HCEC 1CT (cell line): ENCODE results near the gene G3BP1.
"Not testable (repeated sequence)": the region's sequence is repeated elsewhere in the genome, so short reads cannot be mapped to it uniquely, and the experiment has no call there.

Experiments used
- DNase-seq: peaks from one replicate; pipeline ENCODE4 v3.0.0-alpha.2; 2017

Gene G3BP1

DNA sequence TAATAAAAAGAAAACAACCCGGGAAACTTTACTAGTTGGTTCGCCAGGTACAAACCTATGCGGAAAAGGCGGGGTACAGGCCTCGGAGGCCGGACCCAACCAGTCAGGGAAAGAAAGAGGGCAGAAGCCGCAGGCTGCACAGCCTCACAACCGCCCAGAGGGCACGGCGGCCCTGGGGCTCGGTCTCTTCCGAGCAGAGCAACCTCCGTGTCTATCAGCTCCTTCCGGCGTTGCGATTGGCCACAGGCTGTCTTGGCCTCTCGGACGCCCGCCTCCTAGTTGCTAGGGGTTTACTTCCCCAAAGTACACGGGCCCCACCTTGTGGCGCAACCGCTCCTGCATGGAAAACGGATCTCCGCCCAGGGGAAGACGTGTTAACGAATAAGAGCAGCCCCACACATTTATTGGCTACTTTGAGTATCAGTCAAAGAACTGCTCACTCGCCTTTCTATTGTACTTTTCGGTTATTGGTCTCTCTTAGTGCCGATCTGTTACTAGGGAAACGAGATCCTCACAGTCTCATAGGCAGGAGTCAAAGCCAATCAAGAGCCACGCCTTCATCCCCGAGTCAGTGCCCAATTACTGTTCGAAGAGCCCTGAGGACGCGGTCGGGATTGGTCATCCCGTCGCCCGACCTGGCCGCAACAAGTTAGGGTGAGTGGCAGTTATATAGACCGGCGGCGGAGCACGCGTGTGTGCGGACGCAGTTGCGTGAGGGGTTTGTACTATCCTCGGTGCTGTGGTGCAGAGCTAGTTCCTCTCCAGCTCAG is at the start of gene G3BP1:
G3BP1 (plus strand) TSS at position 696 of the 770 bp plus-strand sequence. CDS start 14,667 bp downstream, outside the sequence.
- peak; percentile 100 for DNase-seq

DNA sequence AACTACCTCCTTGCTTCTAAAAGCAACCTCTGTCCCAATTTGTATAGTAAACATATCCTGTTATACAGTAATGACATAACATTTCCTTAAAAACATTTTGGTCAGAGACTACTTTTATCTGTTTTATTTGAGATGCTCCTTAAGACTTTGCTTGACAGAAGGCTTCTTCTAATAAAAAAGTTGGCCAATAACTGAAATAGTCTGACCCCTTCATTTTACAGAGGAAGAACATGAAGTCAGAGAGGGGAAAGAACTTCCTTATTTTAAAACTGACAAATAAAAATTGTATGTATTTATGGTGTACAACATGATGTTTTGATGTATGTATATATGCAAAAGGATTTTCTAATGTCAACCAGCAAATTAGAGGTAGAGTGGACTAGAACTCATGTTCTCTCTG is 49.2 kb upstream of the G3BP1 start:
- DNase-seq, result no peak

DNA sequence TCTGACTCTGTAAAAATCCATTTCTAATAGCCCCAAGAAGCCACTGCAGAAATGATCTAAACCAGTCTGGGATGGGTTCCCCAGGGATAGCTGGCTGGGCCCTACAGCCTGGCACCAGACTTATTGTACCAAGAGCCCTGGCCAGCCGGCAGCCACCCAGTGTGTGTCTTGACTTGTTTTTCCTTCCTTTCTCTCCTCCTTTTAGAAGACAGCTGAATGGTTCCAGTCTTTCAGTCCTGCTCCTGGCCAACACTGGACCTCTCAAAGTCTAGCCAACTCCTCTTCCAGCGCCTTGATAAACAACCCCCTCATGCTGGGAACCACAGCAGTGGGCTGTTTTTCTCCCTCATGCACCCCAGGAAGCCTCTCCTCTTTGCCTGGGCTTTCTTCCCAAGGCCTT is 47.4 kb upstream of the G3BP1 start:
- no peak for DNase-seq

DNA sequence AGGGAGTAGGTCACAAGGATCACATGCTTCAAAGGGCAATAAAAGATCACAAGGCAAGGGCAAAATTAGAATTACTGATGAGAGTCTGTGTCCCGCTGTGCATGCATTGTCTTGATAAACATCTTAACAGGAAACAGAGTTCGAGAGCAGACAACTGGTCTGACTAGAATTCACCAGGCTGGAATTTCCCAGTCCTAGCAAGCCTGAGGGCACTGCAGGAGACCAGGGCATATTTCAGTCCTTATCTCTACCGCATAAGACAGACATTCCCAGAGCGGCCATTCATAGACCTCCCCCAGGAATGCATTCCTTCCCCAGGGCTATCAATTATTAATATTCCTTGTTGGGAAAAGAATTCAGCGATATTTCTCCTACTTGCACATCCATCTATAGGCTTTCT is 42.2 kb upstream of the G3BP1 start:
- DNase-seq, result not testable (repeated sequence)

DNA sequence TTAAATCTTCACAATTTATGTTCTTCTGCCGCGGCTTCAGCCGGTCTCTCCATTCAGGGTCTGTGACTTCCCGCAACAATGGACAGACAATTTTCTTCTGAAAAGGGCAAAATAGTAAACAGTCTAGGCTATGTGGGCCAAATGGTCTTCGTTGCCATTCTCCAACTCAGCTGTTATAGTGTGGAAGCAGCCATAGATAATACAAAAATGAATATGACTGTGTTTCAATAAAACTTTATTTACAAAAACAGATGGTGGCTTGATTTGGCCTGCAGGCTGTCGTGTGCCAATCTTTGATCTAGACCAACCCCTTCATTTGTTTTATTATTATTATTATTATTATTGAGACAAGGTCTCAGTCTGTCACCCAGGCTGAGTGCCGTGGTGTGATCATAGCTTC is 41.4 kb upstream of the G3BP1 start:
- DNase-seq, result no peak

DNA sequence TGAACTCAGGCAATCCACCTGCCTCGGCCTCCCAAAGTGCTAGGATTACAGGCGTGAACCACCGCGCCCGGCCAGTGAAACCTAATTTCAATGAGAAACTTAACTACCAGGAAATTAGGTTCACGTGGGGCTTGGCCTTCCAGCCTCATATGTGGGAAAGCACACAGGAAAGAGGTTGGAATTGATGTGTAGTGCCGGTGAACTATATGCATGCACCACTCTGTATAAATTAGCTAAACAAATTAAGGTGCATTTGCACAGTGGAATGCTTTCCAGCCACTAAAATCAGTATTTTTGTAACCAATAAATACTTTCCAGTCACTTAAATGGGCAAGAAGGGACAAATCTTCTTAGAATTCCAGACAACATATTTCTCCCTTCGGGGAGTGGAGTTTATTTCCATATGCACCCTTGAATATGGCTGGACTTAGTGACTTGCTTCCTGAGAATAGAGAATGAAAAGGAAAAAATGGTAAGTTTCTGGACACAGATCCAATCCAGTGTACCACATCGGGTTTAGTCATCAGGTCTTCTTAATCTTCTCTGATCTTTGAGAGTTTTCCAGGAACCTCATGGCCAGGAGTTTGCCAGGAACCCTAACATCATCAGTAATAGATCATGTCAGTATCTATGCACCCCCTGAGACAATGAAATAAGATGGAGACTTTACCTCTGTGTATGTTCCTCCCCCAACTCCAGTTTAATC is 38.2 kb upstream of the G3BP1 start:
- DNase-seq, result peak; percentile 52

DNA sequence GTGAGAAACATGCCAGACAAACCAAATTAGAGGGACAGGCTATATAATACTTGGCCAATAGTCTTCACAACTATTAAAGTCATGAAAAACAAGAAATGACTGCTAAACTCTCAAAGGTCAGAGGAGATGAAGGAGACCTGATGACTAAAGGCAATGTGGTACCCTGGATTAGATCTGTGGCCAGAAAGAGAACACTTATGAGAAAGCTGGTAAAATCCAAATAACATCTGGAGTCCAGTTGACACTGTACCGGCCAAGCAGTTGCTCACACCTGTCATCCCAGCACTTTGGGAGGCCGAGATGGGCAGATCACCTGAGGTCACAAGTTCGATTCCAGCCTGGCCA is 37.7 kb upstream of the G3BP1 start:
- DNase-seq, result no peak

DNA sequence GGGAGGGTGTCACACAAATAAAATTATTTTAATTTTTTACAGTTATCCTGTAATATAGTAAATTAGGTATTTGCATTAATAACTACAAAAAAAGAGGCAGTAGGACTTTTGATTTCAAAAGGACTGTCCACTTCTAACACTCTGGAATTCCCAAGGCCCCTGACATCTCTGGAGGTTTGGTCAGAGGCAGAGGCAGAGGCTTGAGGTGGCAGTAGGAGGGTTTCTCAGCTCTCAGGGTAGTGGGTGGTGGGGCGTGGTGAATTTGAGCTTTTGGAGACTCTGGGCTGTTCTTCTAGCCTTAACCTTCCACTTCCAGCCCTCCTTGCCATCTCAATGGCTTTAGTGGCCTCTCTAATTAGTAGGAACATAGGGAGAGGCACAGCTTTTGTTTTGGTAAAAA is 36.1 kb upstream of the G3BP1 start:
- no peak for DNase-seq

DNA sequence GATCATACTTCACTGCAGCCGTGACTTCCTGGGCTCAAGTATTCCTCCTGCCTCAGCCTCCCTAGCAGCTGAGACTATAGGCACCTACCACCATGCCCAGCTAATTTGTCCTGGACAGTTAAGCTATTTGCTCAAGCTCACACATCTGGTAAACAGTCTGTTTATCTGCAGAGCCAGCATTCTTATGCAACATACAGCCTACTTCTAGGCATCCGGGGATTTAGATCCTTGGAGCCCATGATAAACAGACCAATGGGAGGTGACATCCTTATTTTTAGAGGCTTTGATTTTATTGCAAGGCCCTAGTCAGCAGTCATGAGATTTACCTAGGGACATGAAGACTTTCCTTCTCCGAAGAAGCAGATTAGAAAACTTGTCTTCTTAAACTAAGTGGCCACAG is 34.3 kb upstream of the G3BP1 start:
- no peak for DNase-seq

DNA sequence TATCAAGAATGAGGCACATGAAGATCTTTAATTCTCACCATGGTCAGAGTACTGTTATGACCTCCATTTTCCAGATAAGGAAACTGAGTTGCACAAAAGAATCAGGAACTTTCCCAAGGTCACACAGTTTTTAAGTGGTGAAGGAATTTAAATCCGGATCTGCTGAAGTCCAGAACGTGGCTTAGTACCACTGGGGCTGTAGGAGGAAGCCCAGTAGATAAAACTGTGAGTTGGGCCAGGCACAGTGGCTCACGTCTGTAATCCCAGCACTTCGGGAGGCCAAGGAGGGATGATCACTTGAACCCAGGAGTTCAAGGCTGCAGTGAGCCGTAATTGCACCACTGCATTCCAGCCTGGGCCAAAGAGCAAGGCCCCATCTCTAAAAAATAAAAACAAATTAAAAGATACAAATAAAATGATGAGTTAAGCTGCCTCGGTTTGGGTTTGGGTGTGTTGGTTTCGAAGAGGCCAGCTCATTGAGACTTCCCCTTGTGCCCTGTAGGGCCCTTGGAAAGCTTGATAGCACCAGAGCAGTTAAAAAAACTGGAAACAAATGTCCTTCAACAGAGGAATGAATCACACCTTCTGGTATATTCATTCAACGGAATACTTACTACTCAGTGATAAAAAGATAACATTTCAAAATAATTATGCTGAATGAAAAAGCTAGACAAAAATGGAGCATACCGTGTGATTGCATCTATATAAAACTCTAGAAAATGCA is 33.5 kb upstream of the G3BP1 start:
- peak; percentile 41 for DNase-seq

DNA sequence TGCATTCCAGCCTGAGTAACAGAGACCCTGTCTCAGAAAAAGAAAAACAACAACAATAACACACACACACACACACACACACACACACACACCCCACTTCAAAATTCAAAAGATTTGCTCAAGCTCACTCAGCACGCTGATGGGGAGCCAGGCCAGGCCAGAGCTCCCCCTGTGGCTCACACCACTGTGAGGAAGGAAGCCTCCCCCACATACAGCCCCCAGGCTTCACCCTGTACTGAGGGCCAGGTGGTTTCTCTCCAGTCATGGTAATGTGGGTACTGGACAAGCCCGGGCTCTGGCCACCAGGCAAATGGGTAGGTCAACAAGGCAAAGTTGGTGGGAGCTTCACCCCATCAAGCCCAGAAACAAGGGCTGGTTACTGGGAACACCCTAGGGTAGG is 32.4 kb upstream of the G3BP1 start:
- no peak for DNase-seq

DNA sequence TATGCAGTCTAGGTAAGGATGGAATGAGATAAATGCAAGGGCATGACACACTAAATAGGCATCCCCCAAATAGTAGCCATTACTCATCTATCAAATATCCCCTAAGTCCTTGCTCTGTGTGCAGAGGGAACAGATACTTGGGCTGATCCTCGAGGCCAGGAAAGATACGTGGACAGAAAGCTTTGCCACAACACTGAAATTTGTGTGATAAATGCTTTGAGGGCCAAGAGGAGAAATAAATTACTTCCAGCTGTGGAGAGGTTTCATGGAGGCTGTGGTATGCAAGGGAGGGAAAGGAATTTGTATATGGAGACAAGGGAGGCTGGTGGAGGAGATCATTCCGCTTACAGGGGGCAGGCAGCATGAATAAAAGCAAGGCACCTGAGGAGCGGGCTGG is 31.8 kb upstream of the G3BP1 start:
- peak; percentile 92 for DNase-seq

DNA sequence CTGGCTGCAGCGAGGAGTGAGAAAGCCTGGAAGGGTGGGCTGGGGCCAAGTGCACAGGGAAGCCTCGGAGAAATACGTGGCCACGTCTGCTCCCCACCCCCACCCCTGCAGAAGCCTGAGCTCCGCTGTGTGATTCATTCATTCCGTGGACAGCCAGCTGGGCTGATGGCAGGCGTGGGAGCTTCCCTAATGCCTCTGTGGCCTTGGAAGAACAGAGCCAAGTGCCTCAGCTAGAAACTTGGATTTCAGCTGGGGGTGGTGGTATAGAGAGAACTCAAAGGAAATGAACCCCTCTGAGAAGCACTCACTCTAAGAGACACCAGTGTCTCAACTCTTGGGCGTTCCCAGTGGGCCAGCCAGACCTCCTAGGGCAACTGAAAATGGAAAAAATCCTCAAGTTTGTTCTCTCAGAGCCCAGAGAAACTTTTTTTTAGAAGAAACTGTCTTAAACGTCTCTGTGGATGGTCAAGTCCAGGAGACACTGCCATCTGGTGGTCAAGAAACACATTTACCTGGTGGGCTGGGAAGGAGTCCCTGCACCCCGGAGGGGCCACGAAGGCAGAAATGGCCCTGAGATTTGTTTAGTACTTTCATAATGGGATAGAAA is 31.3 kb upstream of the G3BP1 start:
- peak; percentile 91 for DNase-seq

DNA sequence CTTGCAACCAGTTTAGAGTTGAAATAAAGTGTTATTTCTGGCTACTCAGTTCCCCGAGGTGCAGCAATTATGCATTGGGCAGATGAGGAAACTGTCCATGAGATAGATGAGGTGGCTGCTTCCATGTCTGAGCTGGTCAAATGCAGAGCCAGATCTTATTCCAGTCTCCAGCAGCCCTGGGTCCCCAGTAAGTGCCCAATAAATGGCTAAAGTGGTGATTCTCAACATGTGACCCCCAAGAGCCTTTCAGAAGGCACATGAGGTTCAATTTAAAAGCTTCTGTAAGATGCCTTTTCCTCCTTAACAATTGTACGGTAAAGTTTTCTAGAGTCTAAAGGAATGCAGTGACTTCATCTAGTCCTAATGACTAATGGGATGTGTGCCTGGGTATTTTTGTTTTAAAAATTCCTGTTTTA is 30.8 kb upstream of the G3BP1 start:
- DNase-seq, result peak; percentile 86

DNA sequence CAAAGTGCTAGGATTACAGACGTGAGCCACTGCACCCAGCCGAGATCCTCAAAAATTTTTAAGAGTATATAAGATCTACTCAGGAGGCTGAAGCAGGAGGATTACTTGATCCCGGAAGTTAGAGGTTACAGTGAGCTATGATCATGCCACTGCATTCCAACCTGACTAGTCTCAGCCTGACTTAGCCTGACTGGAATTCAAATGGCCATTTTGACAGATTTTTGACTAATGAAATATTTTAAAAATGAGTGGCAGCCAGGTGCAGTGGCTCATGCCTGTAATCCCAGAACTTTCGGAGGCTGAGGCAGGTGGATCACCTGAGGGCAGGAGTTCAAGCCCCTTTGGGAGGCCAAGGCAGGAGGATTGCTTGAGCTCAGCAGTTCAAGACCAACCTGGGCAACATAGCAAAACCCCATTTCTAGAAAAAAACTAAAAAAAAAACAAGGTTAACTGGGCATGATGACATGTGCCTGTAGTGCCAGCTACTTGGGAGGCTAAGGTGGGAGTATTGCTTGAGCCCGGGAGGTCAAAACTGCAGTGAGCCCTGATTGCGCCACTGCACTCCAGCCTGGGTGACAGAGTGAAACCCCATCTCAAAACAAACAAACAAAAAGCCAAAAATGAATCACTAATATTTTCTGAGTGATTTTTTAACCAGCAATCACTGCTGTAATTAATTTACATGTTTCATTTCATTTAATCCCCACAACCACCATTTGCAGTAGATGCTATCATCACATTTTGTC is 29.9 kb upstream of the G3BP1 start:
- DNase-seq, result peak; percentile 92

DNA sequence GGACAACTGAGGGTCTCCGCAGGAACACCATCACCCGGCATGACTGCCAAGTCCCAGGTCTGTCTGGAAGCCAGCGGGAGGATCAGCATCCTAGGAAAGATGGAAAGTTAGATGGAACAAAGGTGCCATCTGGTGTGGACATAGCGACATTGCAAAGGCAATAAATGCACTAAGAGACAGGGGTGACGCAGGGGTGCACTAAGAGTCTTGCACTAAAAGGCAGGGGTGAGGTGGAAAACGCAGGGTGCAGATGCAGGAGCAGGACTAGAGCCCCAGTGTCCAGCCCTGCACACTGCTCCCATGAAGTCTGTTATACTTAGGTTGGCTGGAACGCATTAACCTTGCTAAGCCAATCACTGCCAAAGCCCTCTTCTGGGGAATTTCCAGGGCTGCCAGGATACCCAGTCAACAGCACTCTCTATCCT is 28.9 kb upstream of the G3BP1 start:
- DNase-seq, result peak; percentile 75

DNA sequence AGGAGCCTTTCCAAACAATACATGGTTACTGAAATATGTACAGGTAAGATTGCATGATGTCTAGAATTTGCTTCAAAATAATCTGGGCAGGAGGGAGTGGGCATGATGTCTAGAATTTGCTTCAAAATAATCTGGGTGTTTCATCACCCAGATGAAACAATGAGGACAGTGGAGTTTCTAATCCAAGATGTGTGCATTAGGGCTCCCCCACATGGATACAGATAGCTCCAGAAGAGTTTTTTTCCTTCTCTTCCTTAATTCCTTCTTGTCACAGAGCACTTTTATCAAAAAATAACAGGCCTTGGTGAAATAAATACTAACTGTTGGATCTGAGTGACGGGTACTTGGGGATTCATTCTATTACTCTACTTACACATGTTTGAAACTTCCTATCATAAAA is 28.2 kb upstream of the G3BP1 start:
- DNase-seq, result peak; percentile 34

DNA sequence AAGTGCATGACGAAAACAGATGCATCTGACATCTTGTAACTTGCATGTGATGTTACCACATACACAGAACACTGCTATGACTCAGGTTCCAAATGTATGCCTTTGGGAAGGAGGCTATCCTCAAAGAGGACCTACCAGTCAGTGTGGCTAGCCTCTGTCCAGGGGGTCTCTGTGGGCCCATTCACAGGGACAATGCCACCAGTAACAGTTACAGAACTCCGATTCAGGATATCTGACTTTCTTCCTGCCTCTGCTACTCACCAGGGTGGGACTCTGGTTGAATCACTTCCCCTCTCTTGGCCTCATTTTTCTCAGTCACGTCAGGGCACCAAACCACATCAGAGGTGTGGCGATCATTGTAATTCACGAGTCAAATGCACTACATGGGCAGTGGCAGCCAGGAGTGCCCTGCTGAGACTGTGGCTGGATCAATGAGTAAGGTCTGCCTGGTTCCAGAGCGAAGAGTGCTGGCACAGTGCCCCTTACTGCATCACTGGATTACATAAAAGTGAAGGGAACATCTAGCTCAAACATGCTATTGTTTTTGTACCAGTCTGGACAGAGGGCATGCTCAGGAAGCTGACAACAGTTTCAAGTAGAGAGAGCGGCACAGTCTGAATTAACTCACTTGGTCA is 26.6 kb upstream of the G3BP1 start:
- DNase-seq, result peak; percentile 78

DNA sequence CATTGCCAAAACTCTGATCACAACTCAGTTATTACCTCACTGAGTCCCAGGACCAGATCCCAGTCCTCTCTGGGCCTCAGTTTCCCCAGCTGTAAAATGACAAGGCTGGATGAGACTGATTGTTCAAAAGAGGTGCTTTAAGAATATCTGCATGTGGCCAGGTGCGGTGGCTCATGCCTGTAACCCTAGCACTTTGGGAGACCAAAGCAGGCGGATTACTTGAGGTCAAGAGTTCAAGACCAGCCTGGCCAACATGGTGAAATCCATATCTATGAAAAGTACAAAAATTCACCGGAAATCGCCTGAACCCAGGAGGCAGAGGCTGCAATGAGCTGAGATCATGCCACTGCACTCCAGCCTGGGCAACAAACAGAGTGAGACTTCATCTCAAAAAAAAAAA is 21.6 kb upstream of the G3BP1 start:
- no peak for DNase-seq

DNA sequence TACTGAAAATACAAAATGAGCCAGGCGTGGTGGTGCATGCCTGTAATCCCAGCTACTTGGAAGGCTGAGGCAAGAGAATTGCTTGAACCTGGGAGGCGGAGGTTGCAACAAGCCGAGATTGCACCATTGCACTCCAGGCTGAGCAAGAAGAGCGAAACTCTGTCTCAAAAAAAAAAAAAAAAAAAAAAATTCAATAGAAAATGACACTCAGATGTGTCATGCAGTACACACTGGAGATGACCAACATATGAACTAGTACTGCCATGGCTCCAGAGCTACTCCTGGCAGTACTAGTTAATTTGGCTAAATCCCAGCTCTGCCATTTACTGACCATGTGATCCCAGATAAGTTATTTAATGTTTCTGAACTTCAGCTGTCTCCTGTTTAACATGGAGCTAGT is 20.7 kb upstream of the G3BP1 start:
- peak; percentile 59 for DNase-seq

DNA sequence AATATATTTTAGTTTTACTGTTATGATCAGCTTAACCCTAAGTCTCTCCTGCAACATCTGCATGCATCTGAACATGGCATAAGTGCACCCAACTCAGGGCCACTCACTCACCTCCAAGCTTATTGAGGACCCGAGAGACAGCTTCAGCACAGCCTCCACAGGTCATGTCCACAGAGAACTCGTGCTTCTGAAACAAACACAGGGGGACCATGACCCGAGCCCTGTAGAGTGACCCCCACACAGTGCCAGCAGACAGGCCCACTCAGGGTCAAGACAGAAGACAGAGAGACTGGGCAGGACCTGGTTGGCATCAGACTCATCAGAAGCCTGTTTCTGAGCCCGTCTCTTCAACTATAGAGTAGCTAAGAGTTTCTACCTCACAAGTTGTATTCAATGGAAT is 20.2 kb upstream of the G3BP1 start:
- no peak for DNase-seq

DNA sequence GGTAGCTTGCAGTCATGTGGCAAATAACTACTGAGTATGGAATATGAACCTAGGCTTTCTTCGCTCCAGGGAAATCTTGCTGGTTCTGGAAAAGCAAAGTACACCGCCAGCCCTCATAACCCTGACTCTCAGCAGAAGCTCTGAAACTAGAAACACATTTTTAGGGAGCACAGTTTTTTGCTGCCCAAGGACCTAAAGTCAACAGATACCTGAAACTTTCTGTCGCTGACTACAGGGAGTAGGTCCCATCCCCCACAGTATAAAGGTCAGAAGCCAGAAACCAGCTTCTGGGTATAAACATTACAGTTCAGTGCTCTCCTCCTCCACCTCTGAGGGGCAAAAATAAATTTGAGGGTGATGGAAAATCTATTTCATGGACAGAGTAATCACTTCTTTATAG is 16.4 kb upstream of the G3BP1 start:
- DNase-seq, result no peak
